ENCODE measurements around the gene FREM1. TPM values are rescaled to one million over a fixed set of nuclear protein-coding genes. Genes with fewer than 3 reads are reported as not detected.

The FREM1 gene
- total and polyA plus RNA-seq, 2 of the 13 experiments (the other 11 are each of a cell fraction or from before 2014, with no cell fraction given): 64.3 to 202 TPM

GRCh38 chr9:14719231-14719923 is 190.9 kb downstream of the FREM1 start (continued):
- TF ChIP-seq ZNF646 (CRISPR knock-in tag; IDR thresholded peaks at IDR 0.05) (no peak), TEAD2 (CRISPR knock-in tag; IDR thresholded peaks at IDR 0.05) (no peak)

DNA sequence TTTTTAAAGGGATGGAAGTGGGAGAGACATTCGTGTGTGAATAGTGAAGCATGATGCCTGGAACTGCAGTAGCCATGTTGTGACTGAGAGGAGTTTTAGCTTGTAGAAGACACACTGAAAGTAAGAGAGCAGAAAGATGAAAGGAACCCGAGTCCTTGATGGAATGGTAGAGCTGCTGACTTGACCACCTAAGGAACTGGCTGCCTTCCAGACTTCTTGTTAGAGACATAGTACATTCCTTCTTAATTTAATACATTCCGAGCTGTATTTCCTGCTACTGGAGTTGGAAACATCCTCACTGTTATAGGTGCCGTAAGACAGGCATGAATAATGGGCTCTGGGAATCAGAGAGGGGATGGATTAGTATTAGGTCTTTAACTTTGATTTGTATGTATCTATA is 195.1 kb downstream of the FREM1 start:
- Histone ChIP-seq H3K36me3 (replicated peaks in 1 of 2; ENCODE audit: control insufficient read depth in 1 of 2, insufficient read depth in 2 of 2, low read length in 2 of 2) (no peaks in the 10 kb centered on the region), H3K4me3 (replicated peaks in 1 of 3; ENCODE audit: insufficient read depth in 1 of 3, low read depth in 2 of 3, low read length in 3 of 3) (no peak overlapping the region), H3K79me2 (ENCODE audit: insufficient read depth, low read length) (no peaks in the 10 kb centered on the region), H3K4me1 (ENCODE audit: insufficient read depth, low read length) (no peaks in the 10 kb centered on the region), H2AFZ (ENCODE audit: low read length) (no peak overlapping the region), H3K9ac (ENCODE audit: insufficient read depth, low read depth, low read length) (no peak overlapping the region), H3K4me2 (ENCODE audit: low read depth, low read length) (no peak overlapping the region), H3K9me3 (ENCODE audit: low read length) (no peaks in the 10 kb centered on the region), H3K27me3 (ENCODE audit: control insufficient read depth in 1 of 2, insufficient read depth in 2 of 2, low read length in 2 of 2) (peaks cover 0 to 10% of the 10 kb centered on the region in 2 experiments; a peak in 2 of 5 replicates), H3K27ac (ENCODE audit: extremely low read length, insufficient read depth, low read length) (no peak overlapping the region), H4K20me1 (ENCODE audit: insufficient read depth, low read length) (no peaks in the 10 kb centered on the region)
- TF ChIP-seq, protein P1, sequence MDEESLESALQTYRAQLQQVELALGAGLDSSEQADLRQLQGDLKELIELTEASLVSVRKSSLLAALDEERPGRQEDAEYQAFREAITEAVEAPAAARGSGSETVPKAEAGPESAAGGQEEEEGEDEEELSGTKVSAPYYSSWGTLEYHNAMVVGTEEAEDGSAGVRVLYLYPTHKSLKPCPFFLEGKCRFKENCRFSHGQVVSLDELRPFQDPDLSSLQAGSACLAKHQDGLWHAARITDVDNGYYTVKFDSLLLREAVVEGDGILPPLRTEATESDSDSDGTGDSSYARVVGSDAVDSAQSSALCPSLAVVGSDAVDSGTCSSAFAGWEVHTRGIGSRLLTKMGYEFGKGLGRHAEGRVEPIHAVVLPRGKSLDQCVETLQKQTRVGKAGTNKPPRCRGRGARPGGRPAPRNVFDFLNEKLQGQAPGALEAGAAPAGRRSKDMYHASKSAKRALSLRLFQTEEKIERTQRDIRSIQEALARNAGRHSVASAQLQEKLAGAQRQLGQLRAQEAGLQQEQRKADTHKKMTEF (CRISPR knock-in tag; IDR thresholded peaks at IDR 0.05): no peak
- TF ChIP-seq ZNF24 (IDR thresholded peaks at IDR 0.05): no peak
- TF ChIP-seq, protein P2, sequence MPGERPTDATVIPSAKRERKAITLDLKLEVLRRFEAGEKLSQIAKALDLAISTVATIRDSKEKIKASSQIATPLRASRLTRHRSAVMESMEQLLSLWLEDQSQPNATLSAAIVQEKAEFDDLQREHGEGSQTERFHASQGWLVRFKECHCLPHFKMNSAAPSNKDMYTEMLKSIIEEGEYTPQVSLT (CRISPR knock-in tag; IDR thresholded peaks at IDR 0.05; ENCODE audit: borderline replicate concordance, low read depth): no peak
- no peak for TF ChIP-seq SIX4 (CRISPR knock-in tag; IDR thresholded peaks at IDR 0.05)
- intact Hi-C loops (cut with micrococcal nuclease; ENCODE audit: unreplicated experiment): no loop called here
- DNase-seq (ENCODE audit: low spot score): no peak
- in situ Hi-C loops (cut with HindIII; ENCODE audit: extremely low pct_ligation_motif_present, low pct_unique_long_range_greater_than_20kb): no loop called here
- ChIA-PET POLR2A (no interaction called here), CTCF (ENCODE audit: low intra/inter-chr PET ratio, low total read pairs) (no interaction called here)
- no peak for FAIRE-seq
- 47% methylated on average over 4 of the region's 4 CpGs for WGBS (ENCODE audit: low lambda C conversion rate)
- no TSS peak for BruUV-seq (replicated peaks)
- no peak for ATAC-seq
